Neutrophil (primary cell): Measurements from ENCODE around the gene ACBD3.

Source experiments
- H3K27ac ChIP-seq: fragments of 200-600 bp; sonication (generic); 2 replicates; pipeline ENCODE4 v1.5.1; 2016; ENCODE audit warnings: mild to moderate bottlenecking, moderate library complexity
- H3K27me3 ChIP-seq: fragments of 200-600 bp; sonication (generic); 2 replicates; pipeline ENCODE4 v1.6.0; 2016; ENCODE audit warnings: mild to moderate bottlenecking
- H3K36me3 ChIP-seq: fragments of 200-600 bp; sonication (generic); 2 replicates; pipeline ENCODE4 v1.5.1; 2017
- H3K4me1 ChIP-seq, 2 experiments: fragments of 200-600 bp in 1 of 2; sonication (generic) in 1 of 2; 1 replicate in 1 of 2; 2 replicates in 1 of 2; pipeline versions ENCODE4 v1.5.1 to v1.6.1; 2013 to 2016; ENCODE audit warnings: low read depth in 1 of 2, low read length in 1 of 2, mild to moderate bottlenecking in 1 of 2, moderate library complexity in 1 of 2; ENCODE audit not compliant: control insufficient read depth in 1 of 2, insufficient read depth in 1 of 2
- H3K4me3 ChIP-seq, 2 experiments: fragments of 200-600 bp in 1 of 2; sonication (generic) in 1 of 2; 1 replicate in 1 of 2; 2 replicates in 1 of 2; pipeline ENCODE4 v1.5.1; 2013 to 2016; ENCODE audit warnings: low read depth in 1 of 2, low read length in 1 of 2, mild to moderate bottlenecking in 1 of 2, moderate library complexity in 1 of 2
- H3K9me3 ChIP-seq: fragments of 200-600 bp; sonication (generic); 2 replicates; pipeline ENCODE4 v1.5.1; 2016
- CTCF ChIP-seq: fragments of 200-600 bp; sonication (generic); IDR thresholded peaks from 2 replicates; pipeline ENCODE4 v1.5.1; 2016; ENCODE audit warnings: antibody characterized with exemption

Gene ACBD3

GRCh38 chr1:226123591-226124471, 62.7 kb downstream of the ACBD3 start:
- no peak overlapping the region for H3K27ac ChIP-seq
- H3K27me3 ChIP-seq, result peaks cover 61% of the 10 kb centered on the region
- H3K36me3 ChIP-seq, result no peaks in the 10 kb centered on the region
- no peak for TF ChIP-seq CTCF
- H3K4me1 ChIP-seq, result peaks cover 13 to 20% of the 10 kb centered on the region in 2 experiments
- H3K4me3 ChIP-seq, result no peak overlapping the region
- no peaks in the 10 kb centered on the region for H3K9me3 ChIP-seq

- H3K9me3 ChIP-seq, result no peaks in the 10 kb centered on the region
- H3K27me3 ChIP-seq, result peaks cover 62% of the 10 kb centered on the region
- H3K4me1 ChIP-seq, result peaks cover 13 to 20% of the 10 kb centered on the region in 2 experiments
- no peaks in the 10 kb centered on the region for H3K36me3 ChIP-seq
- H3K4me3 ChIP-seq, result no peak overlapping the region
- no peak for TF ChIP-seq CTCF
- H3K27ac ChIP-seq, result no peak overlapping the region
Observed at GRCh38 chr1:226123212-226123560, 63.4 kb downstream of the ACBD3 start.

GRCh38 chr1:226121587-226122400, 64.7 kb downstream of the ACBD3 start:
- H3K9me3 ChIP-seq, result no peaks in the 10 kb centered on the region
- peaks cover 13 to 20% of the 10 kb centered on the region in 2 experiments for H3K4me1 ChIP-seq
- H3K4me3 ChIP-seq, result peak overlapping the region; percentile 67 to 78
- peaks cover 62% of the 10 kb centered on the region for H3K27me3 ChIP-seq
- no peak overlapping the region for H3K27ac ChIP-seq
- peak; percentile 88 for TF ChIP-seq CTCF
- H3K36me3 ChIP-seq, result no peaks in the 10 kb centered on the region

GRCh38 chr1:226121049-226121586, 65.4 kb downstream of the ACBD3 start:
- peaks cover 62% of the 10 kb centered on the region for H3K27me3 ChIP-seq
- no peak for TF ChIP-seq CTCF
- no peaks in the 10 kb centered on the region for H3K36me3 ChIP-seq
- no peak overlapping the region for H3K27ac ChIP-seq
- H3K4me3 ChIP-seq, result peak overlapping the region; percentile 67 to 78
- H3K4me1 ChIP-seq, result peaks cover 13 to 20% of the 10 kb centered on the region in 2 experiments
- H3K9me3 ChIP-seq, result no peaks in the 10 kb centered on the region

GRCh38 chr1:226120398-226120797, 66.1 kb downstream of the ACBD3 start:
- H3K9me3 ChIP-seq, result no peaks in the 10 kb centered on the region
- TF ChIP-seq CTCF, result no peak
- peaks cover 13 to 20% of the 10 kb centered on the region in 2 experiments for H3K4me1 ChIP-seq
- peaks cover 62% of the 10 kb centered on the region for H3K27me3 ChIP-seq
- H3K36me3 ChIP-seq, result no peaks in the 10 kb centered on the region
- H3K27ac ChIP-seq, result no peak overlapping the region
- H3K4me3 ChIP-seq, result no peak overlapping the region
